H1 (cell line): ENCODE results near the gene ZNF516. TPM values are rescaled to one million over a fixed set of nuclear protein-coding genes. Genes with fewer than 3 reads are reported as not detected.

ENCODE experiments used
- CTCF ChIA-PET: fragments of 300-600 bp; sonication (Branson Sonifier 250); formaldehyde crosslinking; loops from one replicate; lab custom pipeline; 2021; ENCODE audit not compliant: partially characterized antibody; lab: Charles Lee
- POLR2A ChIA-PET: fragments of 300-600 bp; sonication (Branson Sonifier 250); formaldehyde crosslinking; loops from one replicate; lab custom pipeline; 2021; ENCODE audit warnings: inconsistent platforms; ENCODE audit not compliant: partially characterized antibody; lab: Charles Lee
- DNase-seq, 2 experiments: peaks; one replicate each; pipeline versions ENCODE4 v3.0.0 to v3.0.0-alpha.2; 2010 to 2022; ENCODE audit warnings: low spot score in 2 of 2, low read depth in 1 of 2, mixed read lengths in 1 of 2
- FAIRE-seq: peaks from 2 replicates; lab custom pipeline; 2011; peaks lifted over from hg19 to GRCh38; lab: Jason Lieb, UNC
- H2AFZ ChIP-seq: 2 replicates; pipeline ENCODE4 v1.8.1; 2012; ENCODE audit warnings: low read length, inconsistent platforms
- H2AK5ac ChIP-seq: 2 replicates; pipeline ENCODE4 v1.6.1; 2013; ENCODE audit warnings: low read depth, low read length
- H2BK120ac ChIP-seq: replicated peaks from 2 replicates; pipeline ENCODE3; 2013; ENCODE audit warnings: low read depth, low read length, inconsistent platforms
- H2BK12ac ChIP-seq: 2 replicates; pipeline ENCODE4 v1.6.1; 2013; ENCODE audit warnings: low read depth, low read length
- H2BK15ac ChIP-seq: 2 replicates; pipeline ENCODE4 v1.6.1; 2013; ENCODE audit warnings: low read length
- H2BK20ac ChIP-seq: 2 replicates; pipeline ENCODE4 v1.6.1; 2013; ENCODE audit warnings: low read length
- H2BK5ac ChIP-seq: 2 replicates; pipeline ENCODE4 v1.6.1; 2013; ENCODE audit warnings: low read depth, low read length
- H3K14ac ChIP-seq: 2 replicates; pipeline ENCODE4 v1.6.1; 2013; ENCODE audit warnings: inconsistent platforms; ENCODE audit not compliant: insufficient read length
- H3K18ac ChIP-seq: 2 replicates; pipeline ENCODE4 v1.6.1; 2013; ENCODE audit warnings: low read length; ENCODE audit errors: extremely low read depth
- H3K23ac ChIP-seq: 2 replicates; pipeline ENCODE4 v1.6.1; 2013; ENCODE audit warnings: inconsistent platforms; ENCODE audit not compliant: insufficient read length
- H3K23me2 ChIP-seq: 2 replicates; pipeline ENCODE4 v1.6.1; 2013; ENCODE audit warnings: low read depth, low read length
- H3K27ac ChIP-seq: 2 replicates; pipeline ENCODE4 v1.6.1; 2011; ENCODE audit warnings: low read depth, low read length, inconsistent platforms
- H3K27me3 ChIP-seq, 4 experiments: replicated peaks in 1 of 4; 1 replicate in 1 of 4; 2 replicates in 3 of 4; pipeline versions ENCODE4 v1.6.1 to v1.8.1; 2011 to 2013; ENCODE audit warnings: low read length in 3 of 4, mild to moderate bottlenecking in 3 of 4, inconsistent platforms in 2 of 4, mixed read lengths in 2 of 4, moderate library complexity in 1 of 4; ENCODE audit not compliant: control insufficient read depth in 3 of 4, insufficient read depth in 3 of 4; ENCODE audit errors: extremely low read depth in 1 of 4
- H3K36me3 ChIP-seq, 4 experiments: 2 replicates each; pipeline versions ENCODE4 v1.6.1 to v1.8.1; 2011 to 2013; ENCODE audit warnings: mild to moderate bottlenecking in 4 of 4, low read length in 3 of 4, moderate library complexity in 2 of 4, control low read depth in 1 of 4, inconsistent platforms in 1 of 4; ENCODE audit not compliant: insufficient read depth in 4 of 4, control insufficient read depth in 2 of 4
- H3K4ac ChIP-seq: replicated peaks from 2 replicates; pipeline ENCODE3; 2013; ENCODE audit warnings: low read length, low read depth, mixed read lengths, inconsistent platforms; ENCODE audit not compliant: insufficient read length
- H3K4me1 ChIP-seq, 4 experiments: replicated peaks in 1 of 4; 1 replicate in 1 of 4; 2 replicates in 3 of 4; pipeline versions ENCODE4 v1.6.1 to v1.8.1; 2011 to 2013; ENCODE audit warnings: low read length in 3 of 4, inconsistent platforms in 2 of 4, mixed read lengths in 1 of 4; ENCODE audit not compliant: insufficient read depth in 4 of 4, control insufficient read depth in 3 of 4
- H3K4me2 ChIP-seq, 2 experiments: 2 replicates each; pipeline versions ENCODE4 v1.6.1 to v1.8.1; 2011 to 2013; ENCODE audit warnings: low read depth in 2 of 2, low read length in 2 of 2, control low read depth in 1 of 2, inconsistent platforms in 1 of 2, mild to moderate bottlenecking in 1 of 2; ENCODE audit not compliant: insufficient read depth in 1 of 2
- H3K4me3 ChIP-seq, 4 experiments: fragments of 200-600, 300-600 bp in 1 of 4; sonication (generic), shearing (Covaris generic), sonication (Bioruptor Twin) in 1 of 4; 2 replicates each; pipeline versions ENCODE4 v1.5.1 to v1.8.1; 2011 to 2016; ENCODE audit warnings: low read length in 4 of 4, low read depth in 3 of 4, control low read depth in 2 of 4, inconsistent platforms in 2 of 4, mild to moderate bottlenecking in 2 of 4, mixed read lengths in 1 of 4, moderate library complexity in 1 of 4; ENCODE audit not compliant: insufficient read depth in 2 of 4; ENCODE audit errors: extremely low read depth in 1 of 4
- H3K56ac ChIP-seq: replicated peaks from 2 replicates; pipeline ENCODE3; 2013; ENCODE audit warnings: low read depth, mild to moderate bottlenecking, mixed read lengths, low read length, inconsistent platforms; ENCODE audit not compliant: insufficient read length
- H3K79me1 ChIP-seq: 2 replicates; pipeline ENCODE4 v1.6.1; 2013; ENCODE audit warnings: low read depth, low read length, control low read depth
- H3K79me2 ChIP-seq, 2 experiments: 2 replicates each; pipeline versions ENCODE4 v1.6.1 to v1.8.1; 2012 to 2013; ENCODE audit warnings: low read length in 2 of 2, mild to moderate bottlenecking in 2 of 2, inconsistent platforms in 1 of 2; ENCODE audit not compliant: insufficient read depth in 2 of 2, control insufficient read depth in 1 of 2
- H3K9ac ChIP-seq, 4 experiments: replicated peaks in 1 of 4; 1 replicate in 1 of 4; 2 replicates in 3 of 4; pipeline versions ENCODE4 v1.6.1 to v1.8.1; 2011 to 2013; ENCODE audit warnings: low read depth in 3 of 4, low read length in 3 of 4, control low read depth in 2 of 4, mild to moderate bottlenecking in 2 of 4, moderate library complexity in 2 of 4, inconsistent platforms in 1 of 4; ENCODE audit errors: extremely low read depth in 1 of 4
- H3K9me3 ChIP-seq, 2 experiments: 2 replicates each; pipeline versions ENCODE4 v1.6.1 to v1.8.1; 2012 to 2013; ENCODE audit warnings: mild to moderate bottlenecking in 2 of 2, moderate library complexity in 2 of 2, control low read depth in 1 of 2, inconsistent platforms in 1 of 2, low read depth in 1 of 2, low read length in 1 of 2, mixed read lengths in 1 of 2; ENCODE audit not compliant: insufficient read depth in 2 of 2
- H4K20me1 ChIP-seq, 2 experiments: replicated peaks in 1 of 2; 2 replicates each; pipeline versions ENCODE3 to v1.8.1; 2011 to 2013; ENCODE audit warnings: inconsistent platforms in 2 of 2, low read length in 2 of 2, mild to moderate bottlenecking in 1 of 2; ENCODE audit not compliant: insufficient read depth in 2 of 2, control insufficient read depth in 1 of 2
- H4K5ac ChIP-seq: 2 replicates; pipeline ENCODE4 v1.6.1; 2013; ENCODE audit warnings: low read length, low read depth, mixed read lengths, inconsistent platforms; ENCODE audit not compliant: insufficient read length
- H4K8ac ChIP-seq: 2 replicates; pipeline ENCODE4 v1.8.0; 2013; ENCODE audit warnings: mild to moderate bottlenecking, moderate library complexity, low read length, inconsistent platforms; ENCODE audit not compliant: insufficient read depth; ENCODE audit errors: extremely low read depth
- H4K91ac ChIP-seq: replicated peaks from 2 replicates; pipeline ENCODE3; 2013; ENCODE audit warnings: low read length, mixed read lengths, inconsistent platforms; ENCODE audit not compliant: insufficient read length
- ATF2 ChIP-seq: IDR thresholded peaks from 2 replicates; pipeline ENCODE4 v1.6.1; 2012; ENCODE audit warnings: low read length, inconsistent platforms
- BCL11A ChIP-seq, 2 experiments: IDR thresholded peaks; one replicate each; pipeline ENCODE4 v1.6.1; 2011; ENCODE audit warnings: low read depth in 2 of 2, low read length in 2 of 2, mild to moderate bottlenecking in 2 of 2
- BRCA1 ChIP-seq: IDR thresholded peaks from 2 replicates; pipeline ENCODE4 v1.6.1; 2012; ENCODE audit warnings: low read depth, low read length, improper control_type of control experiment
- CEBPB ChIP-seq: IDR thresholded peaks from 2 replicates; pipeline ENCODE4 v1.6.1; 2012; ENCODE audit warnings: low read depth, low read length
- EZH2 ChIP-seq: fragments of 200-600 bp; sonication (generic); IDR thresholded peaks from 2 replicates; pipeline ENCODE4 v1.7.1; 2012; ENCODE audit warnings: low read depth, mild to moderate bottlenecking, moderate library complexity, low read length, inconsistent platforms; ENCODE audit not compliant: severe bottlenecking
- GABPA ChIP-seq: IDR thresholded peaks from 2 replicates; pipeline ENCODE4 v1.6.1; 2011; ENCODE audit warnings: mild to moderate bottlenecking, low read length, moderate library complexity, borderline replicate concordance; ENCODE audit not compliant: insufficient read depth
- GTF2F1 ChIP-seq: IDR thresholded peaks from 2 replicates; pipeline ENCODE4 v1.6.1; 2012; ENCODE audit warnings: low read depth, low read length, improper control_type of control experiment, borderline replicate concordance
- RBBP5 ChIP-seq: IDR thresholded peaks from 2 replicates; pipeline ENCODE4 v1.7.1; 2012; ENCODE audit warnings: low read depth, mild to moderate bottlenecking, inconsistent platforms, low read length, moderate library complexity, borderline replicate concordance
- SIRT6 ChIP-seq: IDR thresholded peaks from one replicate; pipeline ENCODE4 v1.7.1; 2012; ENCODE audit warnings: low read length, inconsistent platforms
- SRF ChIP-seq: IDR thresholded peaks from 2 replicates; pipeline ENCODE4 v1.6.1; 2011; ENCODE audit warnings: mild to moderate bottlenecking, low read depth, low read length, moderate library complexity
- USF2 ChIP-seq: IDR thresholded peaks from 2 replicates; pipeline ENCODE4 v1.6.1; 2011; ENCODE audit warnings: low read length, improper control_type of control experiment
- WGBS, 2 experiments: shearing (Covaris generic) in 1 of 2; methylation state at CpG; one replicate each; pipeline versions ENCODE4 v1.1.6 to v1.1.7; 2013 to 2015; ENCODE audit warnings: low lambda C conversion rate in 2 of 2, mixed read lengths in 2 of 2, inconsistent platforms in 1 of 2, low coverage in 1 of 2, missing lambda C conversion rate in 1 of 2; ENCODE audit not compliant: insufficient replicate concordance in 2 of 2, insufficient coverage in 1 of 2, insufficient read length in 1 of 2; ENCODE audit errors: extremely low coverage in 1 of 2, missing lambda C conversion rate in 1 of 2; 5-methylcytosine and 5-hydroxymethylcytosine counted together
- polyA plus RNA-seq, 7 experiments: library from polyadenylated mRNA; depleted of rRNA in 3 of 7; stranded (reverse) in 5 of 7; unstranded in 2 of 7; fragments of >200 nt in 5 of 7; fragments of 200-250 nt in 2 of 7; gene quantifications; 1 replicate in 5 of 7; 2 replicates in 1 of 7; 4 replicates in 1 of 7; pipeline versions ENCODE4 v1.2.1 to v1.2.3, GENCODE V29; 2011 to 2013; ENCODE audit warnings: missing spikeins in 2 of 7, mixed read lengths in 2 of 7
- total RNA-seq: library from RNA; stranded (reverse); fragmentation: NEBNext Ultra II Directional; extraction: Animal tissue kit (Norgen Biotek cat#: 25700); gene quantifications from 2 replicates; pipeline ENCODE4 v1.2.1, GENCODE V29; 2021

The ZNF516 gene
- total and polyA plus RNA-seq, 2 of the 8 experiments (the other 6 are each of a cell fraction or from before 2014, with no cell fraction given), result 7.3 to 17.0 TPM

GRCh38 chr18:76386071-76386470 is 109.0 kb downstream of the ZNF516 start:
- no peak overlapping the region for H3K4me2 ChIP-seq
- 84% methylated on average over 7 of the region's 7 CpGs; no CpG with 5 or more reads in 1 of the 2 experiments for WGBS, 2 experiments
- no peak overlapping the region for H3K56ac ChIP-seq
- CTCF ChIA-PET, result interaction anchor here (0.6 to 6.0 kb wide), 4 partner anchors 13 to 422 kb away, joined by 3 to 57 read pairs (median 3); no protein-coding TSS in a partner anchor
- no peak overlapping the region for H3K18ac ChIP-seq
- no peak overlapping the region for H3K4me3 ChIP-seq
- H4K5ac ChIP-seq, result no peak overlapping the region
- no peak overlapping the region for H2BK20ac ChIP-seq
- H3K27ac ChIP-seq, result no peak overlapping the region
- no peak for FAIRE-seq
- no peak overlapping the region for H2AK5ac ChIP-seq
- POLR2A ChIA-PET, result interaction anchor here (0.9 kb wide), 1 partner anchor 13 kb away, joined by 3 read pairs; no protein-coding TSS in a partner anchor
- H2BK120ac ChIP-seq, result no peak overlapping the region
- peaks cover 0 to 6% (median 0%) of the 10 kb centered on the region in 4 experiments; a peak in 2 of 7 replicates for H3K4me1 ChIP-seq
- no peak overlapping the region for H2BK5ac ChIP-seq
- no peak overlapping the region for H3K9ac ChIP-seq
- H3K4ac ChIP-seq, result no peak overlapping the region
- peaks cover under 1% of the 10 kb centered on the region; the same call in 1 of the 2 replicates for H3K23me2 ChIP-seq
- peaks cover 6% of the 10 kb centered on the region for H3K79me1 ChIP-seq
- no peak overlapping the region for H4K8ac ChIP-seq
- no peak overlapping the region for H3K14ac ChIP-seq
- no peaks in the 10 kb centered on the region for H3K36me3 ChIP-seq
- no peak overlapping the region for H3K23ac ChIP-seq
- H4K91ac ChIP-seq, result no peak overlapping the region
- no peak overlapping the region for H2BK12ac ChIP-seq
- H4K20me1 ChIP-seq, result peaks cover 0 to 3% of the 10 kb centered on the region in 2 experiments
- DNase-seq, result no peak
- H3K27me3 ChIP-seq, result no peaks in the 10 kb centered on the region
- peaks cover 0 to 9% of the 10 kb centered on the region in 2 experiments; a peak in 2 of 4 replicates for H3K79me2 ChIP-seq
- H3K9me3 ChIP-seq, result 0 out of 4 replicates have a peak, but pooled peaks cover 0 to 3% of the 10 kb centered on the region in 2 experiments
- H2AFZ ChIP-seq, result no peak overlapping the region
- H2BK15ac ChIP-seq, result no peak overlapping the region
- TF ChIP-seq SIRT6, result no peak
- TF ChIP-seq SRF, result no peak
- no peak for TF ChIP-seq CEBPB
- no peak for TF ChIP-seq BCL11A (IDR thresholded peaks at IDR 0.05; ENCODE audit: low read depth in 2 of 2, low read length in 2 of 2)
- TF ChIP-seq GTF2F1, result no peak
- TF ChIP-seq GABPA, result no peak
- no peak for TF ChIP-seq BRCA1
- TF ChIP-seq ATF2, result no peak
- TF ChIP-seq RBBP5, result no peak
- TF ChIP-seq USF2, result no peak
- TF ChIP-seq EZH2, result no peak
